WI38 (cell line): Measurements from ENCODE around the gene TYK2.

Experiments
- H3K4me3 ChIP-seq: 2 replicates; pipeline ENCODE4 v1.5.1; 2011; ENCODE audit warnings: low read depth, mild to moderate bottlenecking, control low read depth, low read length
- TF ChIP-seq, protein P1 (sequence below): IDR thresholded peaks from 2 replicates; pipeline ENCODE4 v1.5.1; 2012; ENCODE audit warnings: low read depth, mild to moderate bottlenecking, control low read depth, low read length

Gene TYK2

DNA sequence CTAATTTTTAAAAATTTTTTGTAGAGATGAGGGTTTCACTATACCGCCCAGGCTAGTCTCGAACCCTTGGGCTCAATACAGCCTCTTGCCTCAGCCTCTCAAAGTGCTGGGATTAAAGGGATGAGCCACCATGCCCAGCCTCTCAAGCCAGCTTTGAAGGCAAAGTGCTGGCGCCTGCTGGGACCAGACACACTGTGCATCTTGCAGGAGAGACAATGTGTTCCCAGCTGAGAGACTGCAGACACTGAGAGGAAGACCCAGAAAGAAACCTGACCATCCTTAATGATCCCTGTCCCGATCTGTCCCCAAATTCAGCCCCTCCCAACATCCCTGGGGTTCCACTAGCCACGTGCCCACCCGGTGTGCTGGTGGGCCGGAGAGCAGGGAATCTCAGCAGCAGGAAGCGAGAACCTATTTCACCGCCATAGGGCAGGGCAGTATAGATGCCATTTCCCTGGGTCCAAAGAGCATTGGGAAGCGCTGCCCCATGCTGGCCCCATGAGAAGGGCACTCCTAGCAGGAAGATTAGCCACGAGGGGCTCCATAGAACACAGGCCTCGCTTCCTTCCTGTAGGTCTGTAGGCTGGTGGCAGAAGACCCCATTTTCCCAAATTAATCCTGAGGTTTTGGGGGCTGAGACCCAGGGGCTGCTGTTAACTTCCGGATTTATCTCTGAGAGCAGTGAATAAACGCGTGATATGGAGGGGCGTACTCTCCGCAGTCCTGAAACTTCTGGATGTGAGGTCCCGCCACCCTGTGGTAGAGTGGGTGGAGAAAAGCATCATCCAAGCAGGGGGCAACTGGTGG, 48.0 kb downstream of the TYK2 start:
- TF ChIP-seq, protein P1, sequence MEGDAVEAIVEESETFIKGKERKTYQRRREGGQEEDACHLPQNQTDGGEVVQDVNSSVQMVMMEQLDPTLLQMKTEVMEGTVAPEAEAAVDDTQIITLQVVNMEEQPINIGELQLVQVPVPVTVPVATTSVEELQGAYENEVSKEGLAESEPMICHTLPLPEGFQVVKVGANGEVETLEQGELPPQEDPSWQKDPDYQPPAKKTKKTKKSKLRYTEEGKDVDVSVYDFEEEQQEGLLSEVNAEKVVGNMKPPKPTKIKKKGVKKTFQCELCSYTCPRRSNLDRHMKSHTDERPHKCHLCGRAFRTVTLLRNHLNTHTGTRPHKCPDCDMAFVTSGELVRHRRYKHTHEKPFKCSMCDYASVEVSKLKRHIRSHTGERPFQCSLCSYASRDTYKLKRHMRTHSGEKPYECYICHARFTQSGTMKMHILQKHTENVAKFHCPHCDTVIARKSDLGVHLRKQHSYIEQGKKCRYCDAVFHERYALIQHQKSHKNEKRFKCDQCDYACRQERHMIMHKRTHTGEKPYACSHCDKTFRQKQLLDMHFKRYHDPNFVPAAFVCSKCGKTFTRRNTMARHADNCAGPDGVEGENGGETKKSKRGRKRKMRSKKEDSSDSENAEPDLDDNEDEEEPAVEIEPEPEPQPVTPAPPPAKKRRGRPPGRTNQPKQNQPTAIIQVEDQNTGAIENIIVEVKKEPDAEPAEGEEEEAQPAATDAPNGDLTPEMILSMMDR = no peak
- peak overlapping the region; percentile 86 for H3K4me3 ChIP-seq

DNA sequence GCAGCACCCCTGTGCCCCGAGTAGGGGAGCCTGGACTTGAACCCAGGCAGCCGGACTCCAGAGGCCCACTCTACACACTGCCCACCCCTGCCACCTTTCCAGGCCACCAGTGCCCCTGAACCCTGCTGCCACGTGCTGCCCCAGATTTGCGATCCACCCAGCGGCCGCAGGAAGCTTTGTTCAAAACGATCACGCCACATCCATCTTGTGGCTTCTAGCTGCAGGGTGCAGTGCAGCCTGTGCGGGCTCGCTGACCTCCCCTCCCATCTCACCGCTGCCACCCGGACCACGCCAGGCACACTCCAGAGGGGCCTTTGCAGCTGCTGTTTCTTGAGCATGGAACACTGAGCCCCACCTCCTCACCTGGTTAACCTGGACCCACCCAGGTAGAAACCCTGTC, 50.8 kb downstream of the TYK2 start:
- TF ChIP-seq, protein P1 = no peak
- H3K4me3 ChIP-seq = no peak overlapping the region

DNA sequence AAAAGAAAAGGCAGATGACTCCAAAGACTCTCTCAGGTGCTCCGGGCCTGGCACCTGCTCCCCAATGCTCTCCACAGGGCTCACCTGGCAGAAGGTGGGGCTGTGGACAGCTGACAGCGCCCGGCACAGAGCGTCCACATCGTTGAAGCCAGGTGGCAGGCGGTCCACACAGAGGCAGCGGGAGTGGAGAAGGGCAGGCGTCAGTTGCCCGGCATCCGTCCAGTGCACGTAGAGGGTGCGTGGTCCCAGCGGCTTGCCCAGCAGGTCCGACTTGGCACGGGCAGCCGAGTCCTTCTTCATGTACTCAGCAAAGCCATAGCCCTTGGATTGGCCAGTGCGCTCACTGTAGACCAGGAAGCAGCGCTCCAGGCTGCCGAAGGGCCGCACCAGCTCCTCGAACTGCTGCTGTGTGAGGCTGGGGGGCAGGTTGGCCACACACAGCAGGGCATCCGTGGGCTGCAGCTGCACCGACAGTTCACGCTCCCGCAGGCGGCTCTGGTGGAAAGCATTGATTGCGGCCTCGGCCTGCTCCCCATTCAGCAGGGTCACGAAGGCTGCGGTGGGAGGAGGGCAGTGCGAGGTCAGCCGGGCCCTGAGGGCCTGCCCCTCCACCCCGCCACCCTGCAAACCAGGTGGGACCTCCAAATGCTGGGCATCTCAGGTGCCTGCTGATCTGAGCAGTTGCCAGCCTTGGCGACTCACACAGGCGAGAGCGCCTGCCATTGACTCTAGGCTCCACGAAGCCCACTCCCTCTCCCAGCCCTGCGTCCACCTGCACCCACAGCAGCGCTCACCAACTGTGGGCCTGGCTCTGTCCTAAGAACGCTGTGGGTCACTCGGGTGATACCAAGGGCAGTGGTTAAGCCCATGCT, 51.6 kb downstream of the TYK2 start:
- no peak overlapping the region for H3K4me3 ChIP-seq
- TF ChIP-seq, protein P1 = no peak

DNA sequence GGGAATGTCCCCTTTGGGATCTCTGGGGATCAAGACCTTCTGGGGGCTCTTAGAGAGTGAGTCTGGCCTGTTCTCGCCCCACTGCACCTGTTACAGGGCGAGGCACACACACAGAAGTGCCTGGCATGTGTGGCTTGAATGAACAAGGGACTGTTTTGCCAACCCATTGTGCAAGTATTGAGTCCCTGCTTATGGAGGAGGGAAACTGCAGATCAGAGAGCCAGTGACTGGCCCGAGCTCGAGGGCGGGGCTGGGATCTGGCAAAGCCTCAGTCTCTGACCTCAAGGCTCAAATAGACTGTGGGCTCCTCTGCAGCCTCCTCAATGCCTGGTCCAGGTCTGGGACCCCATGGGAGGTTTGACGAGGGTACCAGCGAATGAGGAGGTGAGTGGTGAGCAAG, 52.6 kb downstream of the TYK2 start:
- TF ChIP-seq, protein P1 = no peak
- H3K4me3 ChIP-seq = no peak overlapping the region

DNA sequence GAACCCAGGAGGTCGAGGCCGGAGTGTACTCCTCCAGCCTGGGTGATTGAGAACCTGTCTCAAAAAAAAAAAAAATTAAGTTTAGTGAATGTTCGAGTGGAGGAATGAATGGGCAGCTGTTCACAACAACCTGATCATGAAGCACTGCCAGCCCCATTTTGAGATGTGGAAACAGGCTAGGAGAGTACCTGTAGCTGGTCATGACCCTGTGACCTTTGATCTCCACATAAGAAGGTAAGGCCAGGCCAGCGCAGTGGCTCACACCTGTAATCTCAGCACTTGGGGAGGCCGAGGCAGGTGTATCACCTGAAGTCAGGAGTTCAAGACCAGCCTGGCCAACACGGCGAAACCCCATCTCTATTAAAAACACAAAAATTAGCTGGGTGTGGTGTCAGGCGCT, 54.6 kb downstream of the TYK2 start:
- no peak overlapping the region for H3K4me3 ChIP-seq
- TF ChIP-seq, protein P1 = no peak

DNA sequence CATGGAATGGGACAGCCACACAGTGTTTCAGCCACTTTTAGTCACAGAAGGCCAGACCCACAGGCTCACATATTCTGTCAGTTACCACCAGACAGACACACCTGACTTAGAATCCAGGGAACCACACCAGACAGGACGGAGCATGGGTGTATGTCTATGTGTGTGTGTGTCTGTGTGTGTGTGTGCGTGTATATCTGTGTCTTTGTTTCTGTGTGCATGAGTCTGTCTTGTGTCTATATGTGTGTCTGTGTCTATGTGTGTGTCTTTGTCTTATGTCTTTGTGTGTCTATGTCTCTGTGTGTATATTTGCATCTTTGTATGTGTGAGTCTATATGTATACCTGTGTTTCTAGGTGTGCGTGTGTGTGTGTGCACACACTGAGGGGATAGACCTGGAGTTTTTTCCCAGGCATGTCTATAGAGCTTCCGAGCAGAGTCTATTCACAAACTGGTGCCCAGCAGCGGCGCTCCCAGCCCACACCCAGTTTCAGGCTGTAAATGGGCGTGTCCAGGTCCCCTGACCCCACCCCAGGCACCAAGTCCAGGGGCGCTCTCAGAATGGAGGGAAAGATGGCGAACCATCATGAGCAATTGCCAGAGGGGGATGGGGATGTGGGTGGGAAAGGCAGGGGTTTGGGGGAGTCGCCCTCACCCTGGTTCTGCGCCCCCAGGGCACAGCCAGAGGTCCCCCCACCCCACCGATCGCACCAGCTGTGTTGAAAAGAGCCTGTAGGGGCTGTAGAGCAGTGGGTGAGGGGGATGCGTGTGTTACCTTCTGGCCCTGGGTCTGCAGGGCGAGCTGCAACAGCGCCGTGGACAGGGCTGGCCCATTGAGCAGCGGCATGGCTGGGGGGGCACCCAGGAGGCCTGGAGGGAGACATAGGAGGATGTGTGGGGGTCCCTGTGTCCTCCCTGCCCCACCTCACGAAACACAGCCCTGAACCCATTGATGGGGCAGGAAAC, 58.2 kb downstream of the TYK2 start:
- TF ChIP-seq, protein P1 = no peak
- H3K4me3 ChIP-seq = no peak overlapping the region
